CD4-positive, alpha-beta memory T cell (primary cell): ENCODE results near the gene NHERF1. TPM values are rescaled to one million over a fixed set of nuclear protein-coding genes. Genes with fewer than 3 reads are reported as not detected.
A peak's percentile ranks its signal among the peaks of the same experiment; 100 is the strongest.

Source experiments
- CTCF ChIA-PET: fragments of 350-600 bp; sonication (Branson Sonifier 250); formaldehyde crosslinking; loops from one replicate; lab custom pipeline; 2021; ENCODE audit warnings: inconsistent platforms; ENCODE audit not compliant: partially characterized antibody; lab: Charles Lee
- POLR2A ChIA-PET: fragments of 350-600 bp; sonication (Branson Sonifier 250); formaldehyde crosslinking; loops from one replicate; lab custom pipeline; 2021; ENCODE audit not compliant: partially characterized antibody; lab: Charles Lee
- DNase-seq, 5 donors: peaks; one replicate each; pipeline versions ENCODE4 v3.0.0 to v3.0.0-alpha.2; 2020 to 2022; ENCODE audit warnings: mixed read lengths in 1 of 5
- H3K27ac ChIP-seq: one replicate; pipeline ENCODE4 v1.7.0; 2013; ENCODE audit warnings: low read depth, low read length
- H3K27me3 ChIP-seq: 2 replicates; pipeline ENCODE4 v1.7.0; 2013; ENCODE audit warnings: mild to moderate bottlenecking, low read length, moderate library complexity; ENCODE audit not compliant: insufficient read depth
- H3K36me3 ChIP-seq: 2 replicates; pipeline ENCODE4 v1.7.0; 2013; ENCODE audit warnings: mild to moderate bottlenecking, low read length, moderate library complexity; ENCODE audit not compliant: insufficient read depth
- H3K4me1 ChIP-seq: 2 replicates; pipeline ENCODE4 v1.7.0; 2013; ENCODE audit warnings: mild to moderate bottlenecking, low read length, moderate library complexity; ENCODE audit not compliant: insufficient read depth
- H3K4me3 ChIP-seq, 2 donors: one replicate each; pipeline ENCODE4 v1.7.0; 2013; ENCODE audit warnings: low read length in 2 of 2, mild to moderate bottlenecking in 1 of 2
- H3K9me3 ChIP-seq, 2 donors: one replicate each; pipeline ENCODE4 v1.7.0; 2013; ENCODE audit warnings: low read length in 2 of 2, control low read depth in 1 of 2; ENCODE audit not compliant: control insufficient read depth in 1 of 2
- H3K27ac Mint-ChIP-seq, 7 donors: one replicate each; pipeline ENCODE4 v1.8.0; 2020 to 2021; ENCODE audit warnings: mixed read lengths in 7 of 7, mild to moderate bottlenecking in 6 of 7, inconsistent platforms in 3 of 7, moderate library complexity in 3 of 7
- H3K27me3 Mint-ChIP-seq, 2 donors: one replicate each; pipeline ENCODE4 v1.8.0; 2020 to 2021; ENCODE audit warnings: mixed read lengths in 2 of 2
- H3K36me3 Mint-ChIP-seq, 2 donors: one replicate each; pipeline ENCODE4 v1.8.0; 2020 to 2021; ENCODE audit warnings: mixed read lengths in 2 of 2, inconsistent platforms in 1 of 2, mild to moderate bottlenecking in 1 of 2
- H3K4me1 Mint-ChIP-seq, 4 donors: one replicate each; pipeline ENCODE4 v1.8.0; 2020 to 2021; ENCODE audit warnings: mixed read lengths in 4 of 4, mild to moderate bottlenecking in 1 of 4
- H3K4me3 Mint-ChIP-seq, 8 donors: one replicate each; pipeline ENCODE4 v1.8.0; 2020 to 2021; ENCODE audit warnings: mixed read lengths in 8 of 8, mild to moderate bottlenecking in 7 of 8, moderate library complexity in 6 of 8, inconsistent platforms in 3 of 8
- H3K9me3 Mint-ChIP-seq, 8 donors: one replicate each; pipeline ENCODE4 v1.8.0; 2020 to 2021; ENCODE audit warnings: mixed read lengths in 8 of 8, mild to moderate bottlenecking in 5 of 8, inconsistent platforms in 3 of 8, moderate library complexity in 1 of 8
- intact Hi-C: fragments of 100-400 bp; cut with micrococcal nuclease; formaldehyde crosslinking; loops from one replicate; pipeline ENCODE4 v1.15.1; 2023
- microRNA-seq: library from miRNA; unstranded; fragments of <30 nt; microRNA quantifications from one replicate; pipeline ENCODE4 v1.2.0, GENCODE V29; 2021; ENCODE audit warnings: borderline replicate concordance, borderline number of aligned reads, borderline microRNAs expressed, mixed read lengths
- polyA plus RNA-seq, 2 donors: library from polyadenylated mRNA; unstranded; fragments of 300-500 nt; fragmentation: Illumina TruSeq; gene quantifications; one replicate each; pipeline ENCODE4 v1.2.3, GENCODE V29; 2021
- total RNA-seq, 2 experiments: library from RNA; stranded (reverse); gene quantifications; one replicate each; pipeline ENCODE4 v1.2.3, GENCODE V29; 2021

Gene NHERF1
- total and polyA plus RNA-seq, 4 experiments from 2014 or later, result 202 to 448 (median 267) TPM

DNA sequence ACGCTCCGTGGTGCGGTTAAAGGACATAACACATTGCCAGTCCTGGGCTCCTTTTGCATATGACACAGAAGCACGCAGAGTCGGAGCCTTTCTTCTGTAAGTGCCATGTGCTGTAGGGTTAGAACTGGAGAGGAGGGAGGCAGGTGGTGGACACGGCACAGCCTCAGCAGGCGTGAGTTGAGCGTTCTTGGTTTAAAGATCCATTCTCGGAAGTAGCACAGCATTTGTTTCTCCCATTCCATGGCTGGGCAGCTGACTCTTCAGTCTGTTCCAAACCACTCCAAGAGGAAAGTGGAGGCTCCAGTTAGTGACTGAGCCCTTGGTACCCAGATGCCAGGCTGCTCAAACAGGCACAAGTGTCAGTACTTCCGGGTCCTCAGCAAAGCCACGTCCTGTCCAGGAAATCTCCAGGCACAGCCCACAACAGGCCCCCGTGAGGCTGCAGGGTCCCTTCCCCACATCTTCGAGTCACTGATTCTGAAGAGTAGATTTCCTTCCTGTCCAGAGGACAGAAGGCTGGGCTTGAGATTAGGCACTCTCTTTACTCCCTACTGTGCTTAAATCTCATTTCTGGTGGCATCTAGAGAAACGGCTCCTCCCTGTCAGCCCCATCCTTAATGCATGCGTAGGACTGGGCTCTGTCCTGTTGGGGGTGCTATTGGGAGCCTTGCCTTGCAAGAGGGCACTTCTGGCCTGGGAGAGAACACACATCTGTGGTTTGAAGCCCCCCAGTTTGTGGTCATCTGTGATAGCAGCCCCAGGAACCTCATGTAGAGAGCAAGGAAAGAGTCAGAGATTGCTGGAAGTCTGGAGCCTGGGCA, 67.3 kb downstream of the NHERF1 start:
- peak overlapping the region in 1 of 7 donors; percentile 66 for H3K27ac Mint-ChIP-seq
- intact Hi-C loops, result no loop called here
- Histone ChIP-seq H3K4me3 (no peak overlapping the region), H3K36me3 (peaks cover 22% of the 10 kb centered on the region), H3K27me3 (no peaks in the 10 kb centered on the region), H3K9me3 (no peaks in the 10 kb centered on the region), H3K4me1 (no peaks in the 10 kb centered on the region), H3K27ac (no peak overlapping the region)
- DNase-seq, result no peak
- H3K9me3 Mint-ChIP-seq, result no peaks in the 10 kb centered on the region
- no peak overlapping the region for H3K4me3 Mint-ChIP-seq
- ChIA-PET CTCF (interaction anchor here (1.1 to 1.2 kb wide), 2 partner anchors 24 to 158 kb away, joined by 3 to 4 read pairs; no protein-coding TSS in a partner anchor), POLR2A (no interaction called here)
- no peaks in the 10 kb centered on the region for H3K27me3 Mint-ChIP-seq
- H3K36me3 Mint-ChIP-seq, result peaks cover 52 to 55% of the 10 kb centered on the region in 2 donors
- H3K4me1 Mint-ChIP-seq, result peaks cover 0 to 2% (median under 1%) of the 10 kb centered on the region in 4 donors

DNA sequence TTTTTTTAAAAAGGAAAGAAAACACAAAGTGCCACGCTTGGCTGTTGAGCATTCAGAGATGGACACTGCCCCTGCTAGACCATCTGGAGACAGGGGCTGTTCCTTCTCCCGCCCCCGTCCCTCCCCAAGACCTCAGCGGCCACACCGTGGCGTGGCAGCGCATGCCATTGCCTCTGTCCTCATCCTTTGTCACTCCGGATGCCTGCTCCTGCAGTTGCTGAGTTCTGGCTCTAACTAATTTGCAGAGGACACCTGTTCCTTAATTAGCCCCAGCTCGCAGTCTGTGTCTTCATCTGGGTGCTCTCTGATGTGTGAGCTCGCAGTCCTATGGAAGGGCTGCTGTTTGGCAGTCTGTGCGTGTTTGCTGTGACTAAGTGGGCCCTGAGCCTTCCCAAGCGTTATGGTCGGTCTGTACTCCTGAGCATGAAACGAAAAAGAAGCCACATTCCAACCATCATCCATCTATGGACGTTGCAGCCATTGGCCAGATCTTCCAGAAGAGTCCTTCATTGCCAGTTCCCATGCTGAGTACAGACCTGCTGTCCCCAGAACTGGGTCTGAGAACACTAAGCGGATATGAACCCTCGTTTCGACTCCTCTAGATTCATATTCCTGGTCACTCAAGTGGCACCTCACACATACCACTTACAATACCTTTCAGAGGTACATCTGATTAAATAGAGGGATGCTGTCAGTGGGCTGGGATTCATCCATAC, 68.6 kb downstream of the NHERF1 start:
- Mint-ChIP-seq H3K9me3 (no peaks in the 10 kb centered on the region), H3K4me1 (peaks cover 0 to 2% (median 0%) of the 10 kb centered on the region in 4 donors), H3K36me3 (peaks cover 51 to 62% of the 10 kb centered on the region in 2 donors), H3K27me3 (no peaks in the 10 kb centered on the region), H3K27ac (peak overlapping the region in 1 of 7 donors; percentile 53), H3K4me3 (no peak overlapping the region)
- Histone ChIP-seq H3K9me3 (no peaks in the 10 kb centered on the region), H3K27me3 (no peaks in the 10 kb centered on the region), H3K4me3 (no peak overlapping the region), H3K4me1 (no peaks in the 10 kb centered on the region), H3K27ac (no peak overlapping the region), H3K36me3 (peaks cover 34% of the 10 kb centered on the region)
- no peak for DNase-seq
- ChIA-PET POLR2A (interaction anchor here (0.7 kb wide), 1 partner anchor 717 kb away, joined by 6 read pairs; no protein-coding TSS in a partner anchor), CTCF (interaction anchor here (1.1 kb wide), 1 partner anchor 25 kb away, joined by 4 read pairs; no protein-coding TSS in a partner anchor)
- intact Hi-C loops, result no loop called here

DNA sequence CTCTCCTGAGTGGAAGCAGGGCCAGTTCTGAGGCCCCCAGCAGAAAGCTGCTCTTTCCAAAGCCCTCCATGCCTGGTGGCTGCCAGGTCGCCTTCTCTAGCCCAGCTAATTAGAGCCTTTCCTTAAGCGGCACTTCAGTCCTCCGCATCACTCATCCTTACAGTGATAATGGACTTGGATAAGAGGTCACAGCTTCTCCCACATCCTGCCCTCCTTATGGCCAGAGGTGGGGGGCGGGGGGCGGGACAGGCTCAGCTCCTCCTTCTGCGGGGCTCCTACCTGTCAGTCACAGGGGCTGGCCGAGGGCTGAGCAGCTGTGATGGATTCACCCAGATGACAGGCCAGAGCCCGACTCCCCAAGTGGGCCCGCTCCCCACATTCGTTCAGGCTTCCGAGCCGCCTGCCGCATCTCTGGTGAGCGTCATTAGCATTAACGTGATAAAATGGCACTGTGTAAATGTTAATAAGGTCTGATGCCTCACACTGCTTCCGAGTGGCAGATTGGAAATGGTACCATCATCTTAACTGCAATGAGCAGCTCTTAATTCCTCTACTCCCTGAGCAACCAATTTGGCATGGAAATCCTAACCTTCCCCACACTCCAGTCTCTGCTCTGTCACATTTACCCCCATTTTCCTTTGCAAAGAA, 70.0 kb downstream of the NHERF1 start:
- peaks cover 52 to 53% of the 10 kb centered on the region in 2 donors for H3K36me3 Mint-ChIP-seq
- ChIA-PET CTCF (no interaction called here), POLR2A (no interaction called here)
- no peak overlapping the region for H3K27ac Mint-ChIP-seq
- Histone ChIP-seq H3K4me1 (no peaks in the 10 kb centered on the region), H3K36me3 (peaks cover 26% of the 10 kb centered on the region), H3K27ac (no peak overlapping the region), H3K4me3 (no peak overlapping the region), H3K9me3 (no peaks in the 10 kb centered on the region), H3K27me3 (no peaks in the 10 kb centered on the region)
- intact Hi-C loops, result no loop called here
- no peaks in the 10 kb centered on the region for H3K27me3 Mint-ChIP-seq
- no peaks in the 10 kb centered on the region for H3K9me3 Mint-ChIP-seq
- DNase-seq, result no peak
- no peak overlapping the region for H3K4me3 Mint-ChIP-seq
- H3K4me1 Mint-ChIP-seq, result peaks cover 0 to 2% (median 0%) of the 10 kb centered on the region in 4 donors

Small RNAs within 50 kb of the gene (microRNA-seq; reads per million reads assigned to microRNA genes)
- 34.5 reads per million, percentile 56 among the genes with 10 or more reads in this experiment for gene MIR3615

Other genes starting within 250 kb of the NHERF1 start
- gene CD300LB, start 217.2 kb upstream of the NHERF1 start, total RNA-seq, result under 1 TPM; 0.17 to 0.19 TPM
- gene CD300LB, start 217.2 kb upstream of the NHERF1 start, polyA plus RNA-seq, result not detected
- gene CD300C, start 202.5 kb upstream of the NHERF1 start, total RNA-seq, result not detected
- not detected for gene CD300C, start 202.5 kb upstream of the NHERF1 start, polyA plus RNA-seq
- not detected for gene CD300H, start 181.1 kb upstream of the NHERF1 start, total RNA-seq
- gene CD300H, start 181.1 kb upstream of the NHERF1 start, polyA plus RNA-seq, result not detected
- gene CD300LD, start 156.3 kb upstream of the NHERF1 start, total RNA-seq, result not detected
- gene CD300LD, start 156.3 kb upstream of the NHERF1 start, polyA plus RNA-seq, result not detected
- not detected for gene CD300E, start 124.9 kb upstream of the NHERF1 start, total RNA-seq
- not detected for gene CD300E, start 124.9 kb upstream of the NHERF1 start, polyA plus RNA-seq
- gene CD300LF, start 35.7 kb upstream of the NHERF1 start, total RNA-seq, result under 1 TPM in 1 of 2 experiments, not detected in 1; 0.23 TPM
- gene CD300LF, start 35.7 kb upstream of the NHERF1 start, polyA plus RNA-seq, result not detected
- 10 to 100 TPM; 23.2 to 25.9 TPM for gene RAB37, start 11.4 kb upstream of the NHERF1 start, total RNA-seq
- 10 to 100 TPM; 47.8 to 52.3 TPM for gene RAB37, start 11.4 kb upstream of the NHERF1 start, polyA plus RNA-seq
- 10 to 100 TPM; 60.0 to 70.3 TPM for gene NAT9, start 27.7 kb downstream of the NHERF1 start, total RNA-seq
- 10 to 100 TPM; 11.9 to 19.1 TPM for gene NAT9, start 27.7 kb downstream of the NHERF1 start, polyA plus RNA-seq
- under 1 TPM in 1 of 2 experiments, not detected in 1; 0.09 TPM for gene GRIN2C, start 111.3 kb downstream of the NHERF1 start, total RNA-seq
- not detected for gene GRIN2C, start 111.3 kb downstream of the NHERF1 start, polyA plus RNA-seq
- 10 to 100 TPM; 16.6 to 21.8 TPM for gene FDXR, start 124.4 kb downstream of the NHERF1 start, total RNA-seq
- 1 to 10 TPM; 2.7 to 4.6 TPM for gene FDXR, start 124.4 kb downstream of the NHERF1 start, polyA plus RNA-seq
- not detected for gene FADS6, start 145.0 kb downstream of the NHERF1 start, total RNA-seq
- not detected for gene FADS6, start 145.0 kb downstream of the NHERF1 start, polyA plus RNA-seq
- not detected for gene USH1G, start 174.6 kb downstream of the NHERF1 start, total RNA-seq
- gene USH1G, start 174.6 kb downstream of the NHERF1 start, polyA plus RNA-seq, result not detected
- not detected for gene OTOP2, start 175.6 kb downstream of the NHERF1 start, total RNA-seq
- not detected for gene OTOP2, start 175.6 kb downstream of the NHERF1 start, polyA plus RNA-seq
- not detected for gene OTOP3, start 187.3 kb downstream of the NHERF1 start, total RNA-seq
- gene OTOP3, start 187.3 kb downstream of the NHERF1 start, polyA plus RNA-seq, result not detected
- gene HID1, start 224.1 kb downstream of the NHERF1 start, total RNA-seq, result 10 to 100 TPM; 17.5 to 19.5 TPM
- 1 to 10 TPM; 3.0 to 5.1 TPM for gene HID1, start 224.1 kb downstream of the NHERF1 start, polyA plus RNA-seq
- gene CDR2L, start 239.0 kb downstream of the NHERF1 start, total RNA-seq, result under 1 TPM; 0.08 to 0.20 TPM
- gene CDR2L, start 239.0 kb downstream of the NHERF1 start, polyA plus RNA-seq, result not detected